ENCODE results near the gene TSC22D4.

- no peak for TF ChIP-seq TAF1 (IDR thresholded peaks at IDR 0.05; ENCODE audit: low read depth, low read length)
- no peak for TF ChIP-seq POLR2A (IDR thresholded peaks at IDR 0.05; ENCODE audit: low read depth, low read length)
- no peak for TF ChIP-seq POLR2AphosphoS5 (IDR thresholded peaks at IDR 0.05; ENCODE audit: low read depth, low read length)
- no peak for TF ChIP-seq PAX5 (IDR thresholded peaks at IDR 0.05; ENCODE audit: insufficient read depth, low read length, severe bottlenecking)
- TF ChIP-seq POU2F2 (IDR thresholded peaks at IDR 0.05; ENCODE audit: low read depth, low read length), result no peak
Measured at GRCh38 chr7:100513212-100513810, 34.3 kb upstream of the TSC22D4 start.

Data from GM12891 (cell line).